HCT116 (cell line): ENCODE data around the gene CHD2. TPM values are rescaled to one million over a fixed set of nuclear protein-coding genes. Genes with fewer than 3 reads are reported as not detected.

Source experiments
- ATAC-seq: fragments of 200-7000 bp; cut with Tn5 transposase; 2 replicates; pipeline ENCODE4 v1.9.1; 2020; ENCODE audit warnings: mild to moderate bottlenecking, moderate library complexity
- BruUV-seq: library from RNA; stranded (reverse); fragments of 400-500 nt; replicated peaks from 2 replicates; lab custom pipeline; 2021; lab: Mats Ljungman, UMichigan
- CTCF ChIA-PET: fragments of 300-600 bp; sonication (Branson Sonifier 250); formaldehyde crosslinking; loops from one replicate; lab custom pipeline; 2021; ENCODE audit warnings: antibody characterized with exemption; lab: Charles Lee
- POLR2A ChIA-PET: fragments of 300-600, 350-600 bp; sonication (Branson Sonifier 250); formaldehyde crosslinking; loops from one replicate; lab custom pipeline; 2021; ENCODE audit warnings: antibody characterized with exemption; lab: Charles Lee
- RAD21 ChIA-PET, 2 experiments: fragments of 300-600 bp; sonication (Branson Sonifier 250); formaldehyde crosslinking; loops; one replicate each; lab custom pipeline; 2023; ENCODE audit warnings: low total read pairs in 2 of 2; ENCODE audit not compliant: uncharacterized antibody in 2 of 2, unreplicated experiment in 2 of 2, low non-redundant PET in 1 of 2; lab: Charles Lee
- DNase-seq: peaks from one replicate; pipeline ENCODE4 v3.0.0-alpha.2; 2010; ENCODE audit warnings: low read depth, low spot score
- H2AFZ ChIP-seq: fragments of 200-600 bp; shearing (Covaris generic), sonication (generic); 2 replicates; pipeline ENCODE4 v1.6.1; 2017; ENCODE audit warnings: low read depth, mixed run types, mixed read lengths, antibody characterized with exemption, low read length; ENCODE audit not compliant: poor library complexity, severe bottlenecking
- H3K27ac ChIP-seq: 2 replicates; pipeline ENCODE4 v1.5.1; 2012; ENCODE audit warnings: low read depth, low read length
- H3K27me3 ChIP-seq: fragments of 200-600 bp; sonication (generic); 2 replicates; pipeline ENCODE4 v1.6.1; 2016; ENCODE audit warnings: mixed run types, low read length, mixed read lengths; ENCODE audit not compliant: insufficient read depth
- H3K36me3 ChIP-seq, 2 experiments: fragments of 200-500 bp in 1 of 2; fragments of 200-600 bp in 1 of 2; sonication (Bioruptor generic) in 1 of 2; sonication (generic) in 1 of 2; 2 replicates each; pipeline versions ENCODE4 v1.5.1 to v1.6.1; 2014 to 2016; ENCODE audit warnings: low read length in 2 of 2, inconsistent platforms in 1 of 2, mixed read lengths in 1 of 2, mixed run types in 1 of 2; ENCODE audit not compliant: insufficient read depth in 2 of 2, control insufficient read depth in 1 of 2
- H3K4me1 ChIP-seq, 2 experiments: fragments of 200-600 bp in 1 of 2; sonication (generic) in 1 of 2; 2 replicates each; pipeline versions ENCODE4 v1.5.1 to v1.6.1; 2012 to 2017; ENCODE audit warnings: low read length in 2 of 2, inconsistent platforms in 1 of 2, mild to moderate bottlenecking in 1 of 2, mixed read lengths in 1 of 2, mixed run types in 1 of 2, moderate library complexity in 1 of 2; ENCODE audit not compliant: insufficient read depth in 2 of 2, control insufficient read depth in 1 of 2
- H3K4me2 ChIP-seq: fragments of 200-600 bp; sonication (generic); 2 replicates; pipeline ENCODE4 v1.6.1; 2017; ENCODE audit warnings: mixed run types, low read length, mixed read lengths
- H3K4me3 ChIP-seq, 2 experiments: fragments of 200-600 bp in 1 of 2; sonication (generic) in 1 of 2; replicated peaks in 1 of 2; 2 replicates each; pipeline ENCODE4 v1.5.1; 2011 to 2016; ENCODE audit warnings: low read length in 2 of 2, control low read depth in 1 of 2, low read depth in 1 of 2, mild to moderate bottlenecking in 1 of 2, mixed read lengths in 1 of 2, mixed run types in 1 of 2
- H3K79me2 ChIP-seq: fragments of 200-600 bp; sonication (generic); 2 replicates; pipeline ENCODE4 v1.6.1; 2017; ENCODE audit warnings: mild to moderate bottlenecking, mixed run types, low read length, moderate library complexity, mixed read lengths; ENCODE audit not compliant: insufficient read depth
- H3K9ac ChIP-seq: fragments of 200-600 bp; sonication (generic); 2 replicates; pipeline ENCODE4 v1.6.1; 2016; ENCODE audit warnings: low read length, mixed read lengths
- H3K9me2 ChIP-seq: fragments of 200-600 bp; sonication (generic), shearing (Covaris generic); 2 replicates; pipeline ENCODE4 v1.6.1; 2017; ENCODE audit warnings: mixed run types, mild to moderate bottlenecking, moderate library complexity; ENCODE audit not compliant: insufficient read depth
- H3K9me3 ChIP-seq, 2 experiments: fragments of 200-500 bp in 1 of 2; fragments of 200-600 bp in 1 of 2; sonication (Bioruptor generic) in 1 of 2; sonication (generic) in 1 of 2; 2 replicates each; pipeline ENCODE4 v1.6.1; 2014 to 2017; ENCODE audit warnings: low read length in 2 of 2, mixed read lengths in 2 of 2, inconsistent platforms in 1 of 2, low read depth in 1 of 2, mild to moderate bottlenecking in 1 of 2, mixed run types in 1 of 2, moderate library complexity in 1 of 2; ENCODE audit not compliant: control insufficient read depth in 1 of 2, insufficient read depth in 1 of 2
- H4K20me1 ChIP-seq: fragments of 200-600 bp; sonication (generic), shearing (Covaris generic); 2 replicates; pipeline ENCODE4 v1.6.1; 2017; ENCODE audit warnings: mixed run types, mild to moderate bottlenecking, moderate library complexity; ENCODE audit not compliant: insufficient read depth
- REST ChIP-seq: IDR thresholded peaks from 2 replicates; pipeline ENCODE4 v1.6.1; 2012; ENCODE audit warnings: low read depth
- SP1 ChIP-seq: IDR thresholded peaks from 2 replicates; pipeline ENCODE4 v1.6.1; 2012; ENCODE audit warnings: low read depth
- ZFX ChIP-seq: fragments of 450-650 bp; IDR thresholded peaks from 2 replicates; pipeline ENCODE4 v1.6.1; 2017
- intact Hi-C: fragments of 100-400 bp; cut with micrococcal nuclease; formaldehyde crosslinking; loops from 2 replicates; pipeline ENCODE4 v1.10.0; 2022
- total RNA-seq: library from RNA; stranded (reverse); gene quantifications from one replicate; pipeline ENCODE4 v1.2.1, GENCODE V29; 2021; ENCODE audit not compliant: unreplicated experiment

CHD2 gene
- total RNA-seq, 1 experiment from 2014 or later, result 116 TPM

GRCh38 chr15:93029836-93030429 is 129.8 kb downstream of the CHD2 start:
- H3K9ac ChIP-seq, result no peak overlapping the region
- H3K27me3 ChIP-seq, result no peaks in the 10 kb centered on the region
- DNase-seq (no peak), ATAC-seq (peak; percentile 27; the same call in 1 of the 2 replicates)
- ChIA-PET CTCF (interaction anchor here (0.8 to 7.3 kb wide), 8 partner anchors 10 to 1090 kb away, joined by 3 to 125 read pairs (median 8); no protein-coding TSS in a partner anchor), RAD21 (interaction anchor here (1.2 to 3.1 kb wide), 4 partner anchors 233 to 1090 kb away, joined by 3 to 25 read pairs (median 5); no protein-coding TSS in a partner anchor), POLR2A (no interaction called here)
- H3K9me3 ChIP-seq, result no peaks in the 10 kb centered on the region
- no peak for TF ChIP-seq SP1
- no peak for TF ChIP-seq ZFX
- no peak for TF ChIP-seq REST
- H2AFZ ChIP-seq, result no peak overlapping the region
- H3K4me3 ChIP-seq, result no peak overlapping the region
- H3K4me2 ChIP-seq, result no peak overlapping the region
- no peaks in the 10 kb centered on the region; a peak in 1 of 4 replicates for H3K4me1 ChIP-seq
- BruUV-seq, result no TSS peak
- no peak overlapping the region for H3K27ac ChIP-seq
- H3K9me2 ChIP-seq, result no peaks in the 10 kb centered on the region
- H3K36me3 ChIP-seq, result peaks cover 10 to 13% of the 10 kb centered on the region in 2 experiments; a peak in 3 of 4 replicates
- H4K20me1 ChIP-seq, result no peaks in the 10 kb centered on the region
- no peaks in the 10 kb centered on the region; the same call in 1 of the 2 replicates for H3K79me2 ChIP-seq
- intact Hi-C loops, result loop anchor here (1.0 to 5.0 kb wide), 2 partner anchors 1090 to 1292 kb away; no protein-coding TSS in a partner anchor
